SIG-M5 treated with dmso at 0.1 percent for 504 hours (cell line): Measurements from ENCODE around the gene FOXB2.
"Not testable (repeated sequence)": the region's sequence is repeated elsewhere in the genome, so short reads cannot be mapped to it uniquely, and the experiment has no call there.

ENCODE experiments used
- DNase-seq: peaks from one replicate; lab custom pipeline; 2025; ENCODE audit not compliant: unreplicated experiment; lab: John Stamatoyannopoulos, UW

FOXB2 gene

DNA sequence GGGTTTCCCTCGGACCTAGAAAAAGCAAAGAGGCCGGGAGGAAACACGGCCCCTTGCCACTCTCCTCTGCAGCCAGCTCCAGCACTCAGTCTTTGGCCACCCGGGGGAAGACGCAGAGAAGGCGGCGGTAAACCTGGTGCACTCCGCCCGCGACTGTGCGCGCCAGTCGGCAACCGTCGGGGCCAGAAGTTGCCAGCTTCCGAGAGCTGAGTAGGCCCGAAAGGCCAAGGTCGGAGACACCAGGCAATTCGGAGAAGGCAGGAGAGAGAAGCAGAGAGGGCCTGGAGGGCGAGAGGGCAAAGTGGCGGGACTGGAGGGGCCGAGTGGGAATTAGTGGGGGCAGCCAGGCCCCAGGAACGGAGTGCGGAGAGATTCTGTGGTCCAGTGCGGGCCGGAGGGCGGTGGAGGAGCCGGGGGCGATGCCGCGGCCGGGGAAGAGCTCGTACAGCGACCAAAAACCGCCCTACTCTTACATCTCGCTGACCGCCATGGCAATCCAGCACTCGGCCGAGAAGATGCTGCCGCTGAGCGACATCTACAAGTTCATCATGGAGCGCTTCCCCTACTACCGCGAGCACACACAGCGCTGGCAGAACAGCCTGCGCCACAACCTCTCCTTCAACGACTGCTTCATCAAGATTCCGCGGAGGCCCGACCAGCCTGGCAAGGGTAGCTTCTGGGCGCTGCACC is at the start of gene FOXB2:
FOXB2 (plus strand) TSS at position 420 of the 690 bp plus-strand sequence; CDS start at position 420, 0 bp downstream.
- DNase-seq = no peak

DNA sequence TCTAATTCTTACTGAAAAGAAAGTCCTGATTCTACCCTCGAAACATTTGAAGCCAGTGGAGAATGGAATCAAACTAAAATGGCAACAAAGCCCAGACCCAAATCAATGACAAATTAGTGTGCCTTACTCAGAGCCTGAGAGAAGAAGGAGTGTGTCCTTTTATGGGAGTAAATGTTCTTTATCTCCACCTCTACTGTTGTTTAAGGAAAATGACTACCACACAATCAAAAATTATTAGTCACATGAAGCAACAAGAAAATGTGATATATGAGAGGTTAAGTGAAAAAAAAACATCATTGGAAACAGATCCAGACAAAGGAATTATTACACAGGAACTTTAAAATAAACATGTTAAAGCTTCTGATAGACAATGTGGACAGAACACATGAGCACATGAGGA is 49.7 kb upstream of the FOXB2 start:
- no peak for DNase-seq

DNA sequence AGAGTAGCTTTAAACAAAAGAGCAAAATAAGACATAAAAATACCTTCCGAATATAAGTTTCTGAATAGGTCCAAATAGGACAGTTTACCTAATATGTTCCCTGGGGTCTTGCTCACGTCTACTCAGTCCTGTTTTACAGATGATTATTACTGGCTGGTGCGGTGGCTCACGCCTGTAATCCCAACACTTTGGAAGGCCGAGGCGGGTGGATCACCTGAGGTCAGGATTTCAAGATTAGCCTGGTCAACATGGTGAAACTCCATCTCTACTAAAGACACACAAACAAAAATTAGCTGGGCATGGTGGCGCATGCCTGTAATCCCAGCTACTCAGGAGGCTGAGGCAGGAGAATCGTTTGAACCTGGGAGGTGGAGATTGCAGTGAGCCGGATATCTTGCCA is 40.6 kb upstream of the FOXB2 start:
- DNase-seq = not testable (repeated sequence)

DNA sequence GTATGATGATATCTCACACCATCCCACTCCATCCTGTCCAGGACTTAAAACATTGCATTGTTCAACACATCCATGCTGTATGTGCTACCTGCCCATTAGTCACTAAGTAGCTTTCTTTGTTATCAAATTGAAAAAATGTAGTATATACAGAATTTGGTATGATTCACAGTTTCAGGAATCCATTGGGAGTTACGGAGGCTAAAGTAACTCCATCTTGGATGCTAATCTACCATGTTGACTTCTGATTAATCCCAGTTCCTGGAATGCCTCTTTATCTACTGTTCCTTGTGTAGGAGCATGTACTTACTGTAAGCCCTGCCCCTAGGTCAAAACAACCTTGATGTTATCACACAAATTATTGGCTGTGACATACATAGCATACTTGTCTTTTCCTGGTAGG is 38.9 kb upstream of the FOXB2 start:
- no peak for DNase-seq

DNA sequence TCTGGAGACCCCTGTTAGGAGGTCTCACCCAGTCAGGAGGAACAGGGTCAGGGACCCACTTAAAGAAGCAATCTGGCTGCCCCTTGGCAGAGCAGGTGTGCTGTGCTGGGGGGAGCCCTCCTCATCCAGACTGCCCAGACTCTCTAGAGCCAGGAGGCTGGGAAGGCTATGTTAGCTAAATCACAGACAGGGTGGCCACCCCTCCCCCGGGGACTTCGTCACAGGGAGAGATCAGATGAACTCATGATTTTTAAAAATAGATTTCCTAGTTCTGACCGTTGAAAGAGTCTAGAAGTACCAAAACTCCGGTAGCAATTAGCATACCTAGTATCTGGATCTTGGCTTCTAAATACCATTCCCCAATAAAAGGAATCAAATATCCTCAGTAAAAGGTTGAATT is 35.0 kb upstream of the FOXB2 start:
- no peak for DNase-seq

DNA sequence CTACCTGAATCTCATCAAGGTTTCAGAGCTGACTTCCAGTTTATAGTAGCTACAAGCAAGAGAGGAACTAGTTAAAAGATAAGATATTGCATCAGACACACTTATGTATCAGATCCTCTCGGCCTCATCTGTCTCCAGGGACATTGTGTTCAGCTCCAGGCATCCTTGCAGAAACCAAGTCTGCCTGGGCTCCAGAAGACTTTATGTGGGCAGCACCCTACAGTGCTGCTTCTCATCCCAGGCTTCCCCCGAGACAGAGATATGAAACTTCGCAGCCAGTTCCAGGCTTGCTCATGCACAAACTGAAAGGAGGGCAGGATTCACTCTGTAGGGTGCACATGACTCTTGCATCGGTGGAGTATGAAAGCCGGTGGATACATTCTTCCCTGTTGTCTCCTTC is 33.9 kb upstream of the FOXB2 start:
- no peak for DNase-seq

DNA sequence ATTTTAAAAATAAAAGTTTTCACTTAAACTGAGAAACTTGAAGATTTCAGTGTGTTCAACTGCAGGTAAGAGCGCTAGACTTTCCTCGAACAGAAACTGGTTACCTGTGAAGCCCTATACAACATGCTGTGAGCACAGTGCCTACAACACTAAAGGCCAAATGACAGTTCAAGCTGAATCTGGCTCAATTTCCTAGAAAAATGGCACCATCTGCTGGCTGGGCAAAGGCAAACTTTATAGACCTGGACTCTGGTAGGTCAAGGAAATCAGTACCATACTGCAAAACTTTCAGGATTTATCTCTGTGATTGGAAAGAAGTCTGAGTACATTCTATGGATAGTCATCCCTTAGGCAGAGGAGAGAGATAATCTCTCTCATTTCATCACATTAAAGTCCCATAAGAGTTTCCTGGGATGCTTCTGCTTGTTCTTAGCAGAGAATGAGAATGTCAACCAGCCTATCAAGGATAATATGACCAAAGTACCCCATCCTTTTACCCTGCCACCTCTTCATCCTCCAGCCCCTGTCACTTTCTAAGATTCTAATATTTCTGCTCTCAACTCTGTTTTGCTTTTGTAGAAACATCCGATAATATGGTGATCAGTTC is 31.8 kb upstream of the FOXB2 start:
- DNase-seq = peak; percentile 39

DNA sequence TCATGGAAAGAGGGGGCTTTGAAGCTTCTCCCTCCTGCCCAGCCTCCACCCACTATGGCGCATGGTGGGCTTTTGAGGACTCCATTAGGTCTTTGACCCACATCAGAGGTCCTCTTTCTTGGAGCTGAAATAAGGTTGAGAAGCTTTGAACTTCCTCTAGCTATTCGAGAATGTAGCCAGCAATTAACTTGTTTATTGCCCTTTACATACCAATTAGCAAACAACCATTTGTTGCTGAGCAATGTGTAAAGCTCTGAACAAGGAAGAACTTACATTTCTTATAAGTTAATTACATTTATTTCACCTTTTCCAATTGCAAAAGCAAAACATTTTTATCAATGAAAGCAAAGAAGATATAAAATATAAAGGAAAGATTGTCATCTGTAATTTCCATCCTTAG is 30.5 kb upstream of the FOXB2 start:
- DNase-seq = no peak

DNA sequence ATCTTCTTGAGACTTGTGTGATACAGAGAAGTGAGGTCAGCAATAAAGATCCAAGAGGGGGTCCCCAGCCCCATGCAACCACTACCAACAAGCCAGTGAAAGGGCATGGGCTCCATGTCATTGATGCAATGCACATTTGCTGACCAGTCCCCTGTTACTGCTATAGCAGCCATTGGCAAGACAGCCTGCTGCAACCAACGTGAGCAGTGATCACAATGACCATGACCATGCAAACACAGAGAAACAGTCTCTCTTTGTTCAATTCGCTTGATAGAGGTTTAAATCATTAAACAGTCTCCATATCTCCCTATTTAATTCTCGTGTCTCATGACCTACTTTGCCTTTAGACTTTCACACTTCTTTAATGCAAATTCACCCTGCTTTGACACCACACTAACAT is 30.0 kb upstream of the FOXB2 start:
- no peak for DNase-seq

DNA sequence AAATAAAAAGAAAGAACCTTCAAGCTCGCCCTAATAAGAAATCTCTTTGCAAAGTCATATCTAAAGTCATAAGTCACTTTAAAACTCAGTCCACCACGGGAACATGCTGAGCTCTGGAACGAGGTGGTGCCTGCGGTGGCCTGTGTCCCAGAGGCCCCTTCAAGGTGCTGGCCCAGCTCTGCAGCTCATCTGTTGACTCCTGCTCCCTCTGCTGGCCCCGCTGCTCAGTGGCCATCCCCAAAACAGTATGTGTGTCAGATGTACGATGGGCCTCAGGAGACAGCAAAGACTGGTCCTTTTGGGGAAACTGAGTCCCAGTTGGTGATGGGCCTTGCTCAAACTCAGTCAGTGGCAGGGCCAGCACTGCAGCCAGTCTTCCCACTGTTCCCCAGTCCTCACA is 22.8 kb upstream of the FOXB2 start:
- no peak for DNase-seq

DNA sequence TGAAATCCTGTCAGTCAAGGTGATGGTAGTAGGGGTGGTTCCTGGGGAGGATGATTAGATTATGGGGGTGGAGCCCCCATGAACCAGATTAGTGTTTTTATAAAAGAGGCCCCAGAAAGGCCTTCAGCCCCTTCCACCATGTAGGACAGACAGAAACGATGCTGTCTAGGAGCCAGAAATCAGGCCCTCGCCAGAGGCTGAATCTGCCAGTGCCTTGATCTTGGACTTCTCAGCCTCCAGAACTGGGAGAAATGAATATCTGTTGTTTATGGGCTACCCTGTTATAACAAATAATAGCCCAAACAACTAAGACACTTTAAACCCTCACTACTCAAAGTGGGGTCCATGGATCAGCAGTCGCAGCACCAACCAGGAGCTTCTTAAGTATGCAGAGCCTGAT is 20.2 kb upstream of the FOXB2 start:
- DNase-seq = no peak

DNA sequence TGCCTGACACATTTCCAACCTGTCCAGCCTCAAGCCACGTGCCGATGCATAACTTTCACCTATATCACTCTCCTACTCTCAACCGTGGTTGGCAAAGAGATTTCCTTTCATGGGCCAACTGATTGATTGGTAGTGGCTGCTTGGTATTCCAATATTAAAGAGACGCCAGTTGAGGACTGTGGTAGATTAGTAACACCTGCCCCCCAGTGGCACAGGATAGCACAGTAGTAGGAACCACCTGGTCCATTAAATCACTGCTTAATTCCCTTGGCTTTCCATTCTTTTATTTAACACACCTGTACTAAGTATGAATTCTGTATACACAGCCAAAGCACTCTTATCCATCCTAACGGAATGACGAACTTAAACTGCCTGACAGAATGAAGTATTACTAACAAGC is 19.1 kb upstream of the FOXB2 start:
- DNase-seq = no peak

DNA sequence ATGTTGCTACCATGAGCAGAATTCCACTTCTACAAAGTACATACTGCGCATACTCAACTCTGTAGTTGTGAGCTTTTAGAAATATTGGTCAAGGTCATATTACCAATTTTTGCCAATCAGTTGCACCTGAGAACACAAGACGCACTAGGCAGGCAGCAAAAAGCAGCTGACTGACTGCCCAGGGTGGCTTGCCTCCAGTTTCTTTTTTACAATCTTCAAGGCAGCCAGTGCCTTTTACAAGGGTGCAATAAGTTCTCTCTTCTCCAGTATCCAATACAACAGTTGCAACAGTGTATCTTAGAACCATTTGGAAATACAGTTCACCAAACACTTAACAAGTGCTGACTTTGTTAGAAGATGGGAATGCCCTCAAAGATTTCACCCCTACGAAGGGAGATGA is 16.1 kb upstream of the FOXB2 start:
- no peak for DNase-seq

DNA sequence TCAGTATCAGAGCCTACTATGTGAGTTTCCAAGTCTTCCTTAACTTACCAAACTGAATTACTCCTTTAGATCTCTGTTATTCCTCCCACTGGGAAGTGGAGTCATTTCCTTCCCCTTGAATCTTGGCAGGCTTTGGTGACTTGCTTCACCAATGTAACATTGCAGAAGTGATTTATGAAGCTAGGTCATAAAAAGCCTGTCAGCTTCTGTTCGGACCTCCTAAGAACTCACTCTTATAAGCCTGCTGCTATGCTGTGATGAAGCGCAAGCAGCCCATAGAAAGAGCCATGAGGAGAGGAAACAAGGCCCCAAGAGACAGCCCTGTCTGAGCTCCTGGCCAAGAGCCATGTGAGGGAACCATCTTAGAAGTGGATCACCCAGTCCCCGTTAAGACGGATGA is 14.2 kb upstream of the FOXB2 start:
- no peak for DNase-seq

DNA sequence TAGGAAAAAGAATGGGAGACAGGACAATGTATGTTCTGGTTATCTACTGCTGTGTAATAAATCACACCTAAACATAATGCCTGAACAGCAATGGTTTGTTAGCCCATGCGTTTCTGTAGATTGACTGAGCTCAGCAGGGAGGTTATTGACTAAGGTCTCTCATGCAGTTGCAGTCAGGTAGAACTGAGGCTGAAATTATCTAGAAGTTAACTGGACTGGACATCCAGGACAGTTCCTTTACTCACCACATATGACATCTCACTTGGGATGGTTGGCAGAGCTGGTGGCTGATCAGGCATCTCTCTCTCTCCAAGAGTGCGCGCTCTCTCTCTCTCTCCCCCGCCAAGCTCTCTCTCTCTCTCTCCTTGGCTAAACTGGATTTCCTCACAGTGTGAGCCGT is 8.9 kb upstream of the FOXB2 start:
- no peak for DNase-seq

DNA sequence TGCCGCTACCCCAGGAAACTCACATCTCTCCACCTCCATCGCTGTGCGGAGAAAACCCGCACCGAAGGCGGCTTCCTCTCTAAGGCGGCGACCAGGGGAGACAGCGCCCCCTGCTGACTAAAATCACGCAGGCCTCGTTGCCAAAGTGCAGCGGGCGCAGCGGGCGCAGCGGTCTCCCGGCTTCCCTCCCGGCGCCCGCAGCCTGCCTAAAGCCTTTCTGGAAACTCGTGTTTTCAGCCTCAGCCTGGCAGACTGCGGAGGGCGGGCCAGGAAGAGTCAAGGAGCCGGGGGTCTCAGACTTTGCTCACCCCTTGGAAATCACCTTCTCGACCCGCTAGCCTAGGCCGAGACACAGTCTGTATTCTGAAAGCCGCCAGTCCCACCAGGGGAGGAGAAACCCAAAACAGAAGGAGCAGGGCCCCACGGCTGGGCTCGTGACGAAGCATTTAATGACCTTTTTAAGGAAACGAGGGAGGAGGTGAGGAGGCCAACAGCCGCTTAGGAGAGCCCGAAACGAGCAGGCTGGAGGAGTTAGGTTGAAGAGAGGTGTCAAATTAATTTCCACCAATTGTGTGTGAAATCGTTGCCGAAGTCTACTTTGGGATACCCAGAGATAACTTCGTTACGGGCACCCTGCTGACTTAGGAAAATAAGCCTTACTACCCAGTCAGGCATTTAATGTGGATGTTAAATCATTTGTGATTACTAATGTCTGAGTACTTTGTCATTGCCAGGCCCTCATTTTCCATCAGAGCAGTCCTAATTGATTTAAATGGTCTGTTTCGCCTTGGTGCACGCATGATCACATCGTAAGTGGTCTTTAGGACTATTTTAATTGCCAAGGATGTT is 7.3 kb upstream of the FOXB2 start:
- no peak for DNase-seq

DNA sequence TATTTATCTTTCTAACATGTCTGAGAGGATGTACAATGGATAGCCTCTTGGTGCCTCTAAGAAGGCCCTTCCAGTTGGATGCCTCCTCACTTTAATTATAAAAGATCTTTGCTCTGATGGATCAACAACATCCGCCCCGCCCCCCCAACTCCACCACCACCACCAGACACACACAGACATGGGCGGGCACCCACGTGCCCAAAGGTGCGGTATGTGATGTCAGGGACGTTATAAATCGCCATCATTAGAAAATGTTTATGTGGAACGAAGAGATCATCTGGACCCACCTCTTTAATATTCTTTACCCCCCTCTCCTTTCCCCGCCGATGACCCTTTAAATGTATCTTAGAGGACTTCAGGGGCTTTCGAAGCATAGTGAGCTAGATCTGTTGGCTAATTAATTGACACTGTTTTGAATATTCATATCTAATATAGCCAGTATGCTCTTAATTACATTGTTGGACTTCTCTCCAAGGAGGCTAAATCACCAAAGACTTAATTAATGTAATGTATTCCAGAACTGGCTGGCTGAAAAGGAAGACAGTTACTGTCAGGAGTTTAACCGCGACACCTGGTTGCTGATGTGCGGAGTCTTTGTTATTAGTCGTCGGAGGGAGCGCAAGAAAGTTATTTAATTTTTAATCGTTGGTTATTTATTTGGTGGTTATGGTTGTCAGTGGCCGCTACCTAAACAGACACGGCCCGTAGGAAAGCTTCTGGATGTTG is 6.1 kb upstream of the FOXB2 start:
- no peak for DNase-seq

DNA sequence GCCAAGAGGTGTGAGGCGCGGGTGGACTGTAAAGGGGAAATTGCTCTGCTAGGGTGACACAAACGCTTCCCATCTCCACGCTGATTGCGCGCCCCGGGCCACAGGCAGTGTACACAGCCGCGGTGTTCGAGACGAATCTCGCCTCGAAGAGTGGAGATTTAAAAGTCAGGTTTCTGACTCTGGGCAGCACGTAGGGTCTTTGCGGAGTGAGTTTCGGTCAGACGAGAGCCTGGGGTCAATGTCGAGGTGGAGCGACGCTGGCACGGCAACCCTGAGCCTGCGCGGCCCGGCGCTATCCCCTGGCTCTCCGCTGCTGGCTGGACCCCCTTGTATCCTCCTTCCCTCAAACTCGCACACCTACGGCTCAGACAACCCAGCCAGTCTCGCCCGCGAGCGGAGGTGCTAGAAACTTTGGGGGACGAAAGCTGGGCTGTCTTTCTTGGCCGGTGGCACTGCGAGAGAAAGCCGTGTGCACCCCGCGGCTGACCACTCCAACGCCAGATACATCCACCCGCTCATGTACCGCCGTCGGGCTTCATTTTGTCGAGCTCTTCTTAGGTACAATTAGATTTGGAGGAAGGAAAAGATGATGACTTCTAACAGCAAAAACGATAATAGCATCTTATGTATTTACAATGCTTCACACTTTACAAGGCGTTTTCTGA is 5.4 kb upstream of the FOXB2 start:
- no peak for DNase-seq

DNA sequence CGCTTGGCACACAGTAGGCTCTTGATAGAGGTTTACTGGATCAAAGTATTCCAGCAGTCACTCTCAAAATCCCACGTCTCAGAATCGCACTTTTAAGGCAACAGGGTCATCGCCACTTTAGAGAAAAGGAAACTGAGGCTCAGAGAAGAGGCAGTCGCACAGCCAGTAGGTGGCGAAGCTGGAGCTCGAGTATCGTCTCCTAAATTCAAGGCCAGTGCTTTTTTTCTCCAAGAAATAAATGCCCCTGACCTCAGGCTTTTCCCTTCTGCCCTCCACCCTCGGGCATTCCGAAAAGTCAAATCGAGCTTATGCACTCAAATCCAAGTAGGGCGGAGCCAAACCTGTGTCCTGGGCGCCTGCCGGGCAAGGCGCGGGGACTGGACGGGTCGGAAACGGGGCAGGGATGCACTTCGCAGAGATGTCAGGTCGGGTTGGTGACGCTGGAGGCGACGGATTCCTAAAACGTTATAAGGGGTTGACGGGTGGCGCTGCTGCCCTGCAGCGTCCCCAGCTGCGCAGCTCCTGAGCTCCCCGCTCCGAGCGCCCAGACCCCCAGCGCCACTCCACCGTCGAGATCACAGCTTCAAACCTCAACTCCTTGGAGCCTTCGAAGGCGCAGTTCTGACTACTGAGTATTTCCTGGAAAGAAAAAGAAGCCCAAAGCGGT is 4.7 kb upstream of the FOXB2 start:
- DNase-seq = no peak

DNA sequence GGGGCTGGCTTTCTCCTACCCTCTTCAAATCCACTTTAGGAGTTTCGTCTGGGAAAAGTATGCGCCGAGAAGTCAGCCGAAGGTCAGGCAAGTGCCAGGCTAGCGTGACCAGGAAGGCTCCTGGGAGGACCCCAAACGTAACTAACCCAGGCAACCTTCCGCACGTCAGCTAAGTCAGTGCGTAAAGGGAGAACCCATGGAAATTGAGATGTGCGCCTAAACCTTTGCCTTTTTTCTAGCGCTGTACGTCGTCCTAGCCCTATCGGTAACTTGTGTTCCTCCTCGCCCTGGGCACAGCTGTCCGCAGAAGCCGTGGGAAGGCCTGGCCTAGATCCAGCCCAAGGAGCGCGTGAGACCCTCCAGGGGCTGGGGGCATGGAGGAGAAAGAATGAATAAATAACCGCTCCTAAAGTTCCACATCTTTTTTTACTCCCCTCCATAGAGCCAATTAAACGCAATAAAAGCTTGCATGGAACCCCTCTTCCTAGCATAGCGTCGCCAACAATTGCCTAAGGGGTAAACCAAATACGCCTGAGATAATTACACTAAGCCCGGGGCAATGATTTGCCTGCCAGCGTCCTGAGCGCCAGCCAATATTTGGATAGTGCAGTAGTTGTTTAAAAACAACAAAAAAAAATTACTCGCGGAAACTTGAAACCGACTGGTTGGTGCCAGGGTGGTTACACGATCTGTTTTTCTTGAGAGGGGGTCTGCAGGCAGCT is 4.0 kb upstream of the FOXB2 start:
- DNase-seq = no peak
